GM21367 (cell line): ENCODE results near the gene SEMA3F.

Experiments used
- ATAC-seq: cut with Tn5 transposase; IDR thresholded peaks from one replicate; pipeline ENCODE4 v1.9.1; 2021; ENCODE audit not compliant: unreplicated experiment

The SEMA3F gene

DNA sequence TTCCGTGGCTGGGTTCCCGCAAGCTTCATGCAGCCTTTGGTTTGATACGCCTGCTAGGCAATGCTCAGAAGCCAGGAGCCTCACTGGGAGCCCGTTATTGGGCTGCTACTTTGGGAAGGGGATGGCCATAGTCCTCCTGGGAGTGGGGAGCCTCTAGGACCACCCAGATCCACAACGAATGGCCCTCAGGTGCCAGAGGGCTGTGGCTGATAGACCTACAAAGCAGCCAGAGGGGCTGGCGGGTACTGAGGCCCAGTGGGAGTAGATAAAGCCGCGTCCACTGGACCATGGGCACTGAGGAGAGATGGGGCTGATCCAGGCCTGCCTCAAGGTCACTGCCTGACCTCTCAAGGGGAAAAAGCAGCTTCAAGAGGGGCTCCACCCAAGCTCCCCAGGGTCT, 37.0 kb downstream of the SEMA3F start:
- no peak for ATAC-seq

- no peak for ATAC-seq
These were observed 37.6 kb downstream of the SEMA3F start for GRCh38 chr3:50192689-50193141.

DNA sequence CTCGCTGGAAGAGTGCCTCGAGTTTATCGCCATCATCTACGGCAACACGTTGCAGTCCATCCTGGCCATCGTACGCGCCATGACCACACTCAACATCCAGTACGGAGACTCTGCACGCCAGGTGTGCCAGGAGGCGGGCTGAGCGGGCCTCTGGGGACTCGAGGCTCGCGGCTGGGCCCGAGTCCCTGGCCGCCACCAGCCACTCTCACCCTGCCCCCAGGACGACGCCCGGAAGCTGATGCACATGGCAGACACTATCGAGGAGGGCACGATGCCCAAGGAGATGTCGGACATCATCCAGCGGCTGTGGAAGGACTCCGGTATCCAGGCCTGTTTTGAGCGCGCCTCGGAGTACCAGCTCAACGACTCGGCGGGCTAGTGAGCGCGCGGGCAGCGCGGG, 38.2 kb downstream of the SEMA3F start:
- no peak for ATAC-seq

DNA sequence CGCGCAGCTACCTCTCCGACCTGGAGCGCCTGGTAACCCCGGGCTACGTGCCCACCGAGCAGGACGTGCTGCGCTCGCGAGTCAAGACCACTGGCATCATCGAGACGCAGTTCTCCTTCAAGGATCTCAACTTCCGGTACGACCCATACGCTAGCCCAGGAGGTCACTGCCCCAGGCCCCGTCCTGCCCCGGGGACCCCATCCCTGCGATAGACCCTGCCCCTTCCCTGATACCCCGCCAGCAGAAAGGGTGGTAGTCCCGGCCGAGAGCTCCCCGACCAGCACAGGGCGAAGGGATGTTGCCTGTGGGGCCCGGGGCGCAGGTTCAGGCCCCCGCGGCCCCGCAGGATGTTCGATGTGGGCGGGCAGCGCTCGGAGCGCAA, 38.6 kb downstream of the SEMA3F start:
- no peak for ATAC-seq

GRCh38 chr3:50194128-50194902, 39.2 kb downstream of the SEMA3F start:
- ATAC-seq: no peak

- no peak for ATAC-seq
These were observed 39.9 kb downstream of the SEMA3F start for GRCh38 chr3:50194903-50195500.

- no peak for ATAC-seq
These were observed 40.6 kb downstream of the SEMA3F start for GRCh38 chr3:50195501-50196252.

DNA sequence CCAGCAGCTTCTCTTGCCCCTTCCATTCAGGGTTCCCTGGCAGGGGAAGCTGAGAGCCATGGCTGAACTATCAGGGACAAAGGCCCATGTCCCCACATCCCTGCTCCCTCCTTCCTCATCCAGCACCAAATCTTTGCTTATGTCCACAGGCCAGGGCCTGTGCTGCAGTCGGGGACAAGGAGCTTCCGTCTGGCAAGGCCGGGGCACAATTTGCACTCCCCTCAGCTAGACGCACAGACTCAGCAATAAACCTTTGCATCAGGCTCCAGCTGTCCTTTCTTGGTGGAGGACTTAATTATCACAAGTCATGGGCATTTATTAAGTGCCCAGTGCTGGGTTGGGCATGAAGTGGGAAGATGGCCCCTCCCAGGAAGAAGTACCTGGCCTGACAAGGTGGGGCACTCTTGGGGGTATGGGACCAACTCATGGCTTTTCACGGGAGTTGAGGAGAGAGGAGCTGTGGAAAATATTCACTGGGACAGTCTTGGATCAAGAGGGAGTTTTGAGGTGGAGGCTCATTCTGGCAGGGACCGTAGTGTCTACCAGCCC, 41.2 kb downstream of the SEMA3F start:
- no peak for ATAC-seq

DNA sequence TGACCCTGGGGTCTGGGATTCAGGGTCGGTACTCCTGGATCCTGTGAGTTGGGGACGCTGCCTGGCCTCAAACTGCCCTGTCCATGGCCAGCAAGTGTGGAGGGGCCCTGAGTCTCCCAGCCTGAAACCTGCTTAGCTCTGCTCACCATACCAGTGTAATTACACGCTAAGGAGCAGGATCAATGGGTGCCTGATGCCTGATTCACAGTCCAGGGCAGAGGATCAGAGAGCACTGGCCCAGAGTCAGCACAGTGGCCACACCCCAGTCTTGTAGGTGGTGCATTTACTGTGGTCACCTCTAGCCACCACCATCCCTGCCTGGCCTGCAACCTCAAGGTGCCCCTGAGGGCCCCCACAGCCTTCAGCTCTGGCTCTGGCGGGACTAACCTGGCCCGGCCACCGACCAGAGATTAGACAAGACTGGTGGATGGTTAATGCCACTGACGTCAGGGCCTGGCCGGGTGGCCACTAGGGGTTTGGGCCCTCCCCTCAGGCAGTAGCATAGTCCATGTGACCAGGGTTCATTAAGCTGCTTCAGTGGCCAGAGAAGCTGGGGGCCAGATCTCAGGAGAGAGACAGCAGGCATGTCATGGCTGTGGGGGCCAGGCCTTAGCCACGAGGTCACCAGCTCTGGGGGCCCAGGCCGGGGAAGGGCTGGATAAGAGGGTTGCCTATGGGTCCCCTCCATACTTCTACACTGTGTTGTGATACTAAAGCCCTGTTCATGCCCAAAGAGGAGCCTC, 46.6 kb downstream of the SEMA3F start:
- no peak for ATAC-seq

DNA sequence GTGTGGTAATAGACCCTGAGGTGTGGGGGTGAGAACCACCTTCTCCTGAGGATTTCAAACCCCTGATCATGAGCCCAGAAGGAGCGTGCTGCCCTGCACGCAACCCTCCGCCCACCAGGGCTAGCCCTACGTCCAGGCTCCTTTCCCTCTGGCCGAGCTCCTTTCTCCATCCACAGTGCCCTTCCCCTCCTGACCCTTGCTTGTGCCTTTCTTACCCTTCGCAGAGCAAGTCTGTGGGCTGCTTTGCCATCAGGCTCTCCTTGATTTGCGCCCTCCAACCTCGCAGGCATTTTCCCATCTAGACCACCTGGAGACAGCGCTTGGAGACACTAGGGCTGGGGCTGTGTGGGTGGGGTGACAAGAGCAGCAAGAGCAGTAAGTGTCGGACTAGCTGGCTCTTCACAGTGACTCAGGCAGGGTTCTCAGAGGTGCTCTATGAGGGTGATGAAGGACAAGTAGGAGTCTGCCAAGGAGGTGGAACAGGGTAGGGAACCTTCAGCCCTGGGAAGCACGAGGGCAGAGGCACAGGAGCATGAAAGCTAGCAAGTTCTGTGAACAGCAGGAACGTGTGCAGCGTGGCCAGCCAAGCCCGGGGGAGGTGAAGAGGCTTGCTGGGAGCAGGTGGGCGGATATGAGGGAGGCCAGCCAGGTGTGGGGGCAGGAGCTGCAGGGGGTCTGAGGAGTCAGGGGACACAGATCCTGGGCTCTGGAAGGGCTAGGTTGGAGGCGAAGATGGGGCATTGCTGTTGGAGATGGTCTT, 47.4 kb downstream of the SEMA3F start:
- ATAC-seq: no peak

GRCh38 chr3:50203113-50203808, 48.1 kb downstream of the SEMA3F start:
- no peak for ATAC-seq

GRCh38 chr3:50203809-50204803, 49.0 kb downstream of the SEMA3F start:
- ATAC-seq: no peak

GRCh38 chr3:50204804-50205412, 49.8 kb downstream of the SEMA3F start, which contains the start of gene SLC38A3:
TSS of gene SLC38A3 (plus strand) at chr3:50205271. CDS start at chr3:50214200, 8,929 bp downstream.
- no peak for ATAC-seq

- ATAC-seq: no peak
These were observed 50.5 kb downstream of the SEMA3F start for GRCh38 chr3:50205413-50206276.

- no peak for ATAC-seq
These were observed 52.4 kb downstream of the SEMA3F start for GRCh38 chr3:50207359-50208042.

DNA sequence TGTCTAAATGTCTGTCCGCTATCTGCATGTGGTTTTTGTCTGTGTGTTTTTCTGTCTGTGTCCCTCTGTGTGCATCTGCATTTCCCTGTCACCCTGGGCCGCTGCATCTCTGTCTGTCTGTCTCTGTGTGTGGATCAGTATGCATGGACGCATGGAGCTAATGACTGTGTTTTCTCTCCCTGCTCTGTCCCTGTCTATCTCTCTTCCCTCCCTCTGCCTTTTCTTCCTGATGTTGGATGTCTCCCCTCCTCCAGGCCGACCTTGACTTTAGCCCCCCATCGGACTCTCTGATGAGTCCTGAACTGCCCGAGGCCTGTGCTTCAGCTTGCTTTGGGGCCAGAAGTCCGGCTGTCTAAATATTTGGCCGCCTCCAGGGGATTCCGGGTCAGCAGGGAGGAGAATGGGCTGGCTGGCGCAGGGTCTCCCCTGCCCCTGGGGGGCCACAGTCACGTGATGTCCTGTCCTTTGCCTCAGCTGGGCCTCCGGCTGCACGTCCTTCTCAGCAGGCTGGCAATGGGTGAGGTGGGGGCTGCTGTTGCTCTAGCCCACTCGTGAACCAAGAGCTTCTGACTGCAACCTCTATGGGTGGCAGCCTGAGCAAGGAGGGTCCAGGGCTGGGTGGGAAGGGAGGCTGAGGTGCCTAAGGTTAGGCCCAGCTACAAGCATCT, 53.7 kb downstream of the SEMA3F start:
- ATAC-seq: no peak
